ENCODE results near the gene TOR2A. TPM values are rescaled to one million over a fixed set of nuclear protein-coding genes. Genes with fewer than 3 reads are reported as not detected.

TOR2A gene
- total and polyA plus RNA-seq, 9 of the 15 experiments (the other 6 are each of a cell fraction or from before 2014, with no cell fraction given): 0.80 to 25.9 (median 11.1) TPM

- TF ChIP-seq ZBTB34 (CRISPR knock-in tag; IDR thresholded peaks at IDR 0.05): no peak
- peak; percentile 78 for TF ChIP-seq ZFP36 (IDR thresholded peaks at IDR 0.05; ENCODE audit: low read depth, low read length, partially characterized antibody)
- no peak for TF ChIP-seq ARID3A (IDR thresholded peaks at IDR 0.05; ENCODE audit: borderline replicate concordance, low read depth, low read length)
- peak; percentile 51 to 55 for TF ChIP-seq KDM1A (IDR thresholded peaks at IDR 0.05)
- no peak for TF ChIP-seq ATF1 (CRISPR knock-in tag; IDR thresholded peaks at IDR 0.05)
- no peak for TF ChIP-seq ATF1 (tag; IDR thresholded peaks at IDR 0.05)
- no peak for TF ChIP-seq PRMT5 (CRISPR knock-in tag; IDR thresholded peaks at IDR 0.05)
- no peak for TF ChIP-seq NFIC (IDR thresholded peaks at IDR 0.05)
- TF ChIP-seq PHTF2 (CRISPR knock-in tag; IDR thresholded peaks at IDR 0.05): no peak
- TF ChIP-seq DIDO1 (tag; IDR thresholded peaks at IDR 0.05; ENCODE audit: low read depth): no peak
- no peak for TF ChIP-seq SRSF9 (IDR thresholded peaks at IDR 0.05; ENCODE audit: borderline replicate concordance, low read depth, low read length)
- peak; percentile 37; the same call in 1 of the 2 replicates for TF ChIP-seq SMARCA5 (IDR thresholded peaks at IDR 0.05)
- TF ChIP-seq PPARD (CRISPR knock-in tag; IDR thresholded peaks at IDR 0.05): no peak
- TF ChIP-seq KHSRP (IDR thresholded peaks at IDR 0.05): no peak
- TF ChIP-seq SMARCB1 (IDR thresholded peaks at IDR 0.05; ENCODE audit: insufficient read length, low read depth): no peak
- no peak for TF ChIP-seq NONO (IDR thresholded peaks at IDR 0.05; ENCODE audit: low read depth in 2 of 2, low read length in 1 of 2)
- no peak for TF ChIP-seq THRAP3 (IDR thresholded peaks at IDR 0.05; ENCODE audit: borderline replicate concordance)
- no peak for TF ChIP-seq PYGO2 (tag; IDR thresholded peaks at IDR 0.05)
- TF ChIP-seq HDAC2 (IDR thresholded peaks at IDR 0.05): peak; percentile 48; the same call in 1 of the 2 replicates
- no peak for TF ChIP-seq ZKSCAN3 (CRISPR knock-in tag; IDR thresholded peaks at IDR 0.05)
- TF ChIP-seq EZH2 (IDR thresholded peaks at IDR 0.05; ENCODE audit: borderline replicate concordance, low read depth, low read length): no peak
- TF ChIP-seq NCOA2 (IDR thresholded peaks at IDR 0.05; ENCODE audit: partially characterized antibody in 2 of 2): no peak
- no peak for TF ChIP-seq ZKSCAN8 (CRISPR knock-in tag; IDR thresholded peaks at IDR 0.05)
- 0 out of 2 replicates have a peak, but pooled peaks have one; percentile 22 for TF ChIP-seq PTBP1 (IDR thresholded peaks at IDR 0.05; ENCODE audit: low read depth, low read length)
- TF ChIP-seq BCOR (IDR thresholded peaks at IDR 0.05): peak; percentile 85
- no peak for TF ChIP-seq THAP12 (CRISPR knock-in tag; IDR thresholded peaks at IDR 0.05)
- TF ChIP-seq NBN (IDR thresholded peaks at IDR 0.05; ENCODE audit: low read depth): no peak
These were observed 45.2 kb upstream of the TOR2A start (continued) for GRCh38 chr9:127780126-127780885.
